Measurements from ENCODE around the gene INTS11.

Gene INTS11

DNA sequence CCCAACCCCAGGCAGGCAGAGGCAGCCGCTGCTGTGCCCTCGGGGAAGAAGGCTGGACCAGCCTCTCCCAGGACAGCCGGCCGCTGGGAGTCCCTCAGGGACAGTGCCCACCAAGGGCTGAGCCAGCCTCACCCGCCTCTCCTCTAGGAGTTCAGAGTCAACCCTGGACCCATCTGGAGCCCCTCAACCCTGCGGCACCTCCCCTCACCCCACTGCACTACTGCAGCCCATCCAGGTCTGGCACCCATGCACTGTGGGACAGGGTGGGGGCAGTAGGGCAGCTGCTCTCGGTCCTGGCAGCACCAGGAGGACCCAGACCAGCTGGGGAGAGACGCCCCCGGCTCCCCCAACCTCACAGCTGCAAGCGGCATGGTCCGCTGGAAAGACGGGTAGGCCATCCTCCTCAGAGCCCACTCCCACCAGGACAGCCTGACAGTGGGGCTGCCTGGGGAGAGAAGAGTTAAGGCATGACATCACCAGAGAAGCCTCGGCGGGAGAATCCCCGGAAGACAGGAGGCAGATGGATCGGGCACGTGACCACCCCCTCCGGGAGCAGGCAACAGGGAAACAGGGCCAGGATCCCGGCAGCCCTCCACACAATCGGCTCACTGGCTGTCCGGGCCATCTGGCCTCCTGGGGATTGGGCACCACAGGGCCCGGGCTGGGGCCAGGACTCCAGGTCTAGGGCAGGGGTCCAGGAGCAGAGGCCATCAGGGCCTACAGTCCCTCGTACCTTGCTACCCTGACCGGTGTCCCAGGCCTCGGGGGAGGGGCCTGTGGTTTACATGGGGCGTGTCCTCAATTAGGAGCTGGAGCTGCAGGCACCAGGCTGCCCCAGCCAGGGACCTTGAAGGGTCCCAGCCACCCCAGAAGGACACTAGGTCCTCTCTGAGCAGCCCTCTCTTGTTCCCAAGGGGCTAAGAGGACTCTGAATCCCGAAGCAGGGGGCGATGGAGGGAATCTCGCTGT lies 19.8 kb downstream of the INTS11 start:
- no peak overlapping the region for H3K4me3 ChIP-seq (ENCODE audit: low read length)
- DNase-seq (ENCODE audit: low read depth), result no peak

DNA sequence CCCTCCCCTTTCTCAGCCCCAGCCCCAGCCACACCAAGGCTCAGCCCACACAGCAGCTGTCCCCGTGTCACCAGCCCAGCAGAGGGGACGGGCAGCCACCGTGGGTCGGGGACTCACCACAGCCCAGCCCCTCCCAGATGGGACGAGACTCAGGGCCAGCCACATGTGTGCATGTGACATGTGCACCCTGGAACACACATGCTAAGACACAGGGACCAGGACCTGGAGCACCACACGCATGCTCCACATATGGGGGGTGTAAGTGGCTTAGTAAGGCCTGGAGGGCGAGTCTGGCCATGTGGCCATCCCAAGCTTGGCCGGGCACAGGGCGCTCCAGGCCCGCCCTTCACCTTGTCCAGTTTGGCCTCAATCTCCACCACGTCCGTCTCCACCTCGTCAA lies 20.7 kb downstream of the INTS11 start:
- TF ChIP-seq, protein P1, sequence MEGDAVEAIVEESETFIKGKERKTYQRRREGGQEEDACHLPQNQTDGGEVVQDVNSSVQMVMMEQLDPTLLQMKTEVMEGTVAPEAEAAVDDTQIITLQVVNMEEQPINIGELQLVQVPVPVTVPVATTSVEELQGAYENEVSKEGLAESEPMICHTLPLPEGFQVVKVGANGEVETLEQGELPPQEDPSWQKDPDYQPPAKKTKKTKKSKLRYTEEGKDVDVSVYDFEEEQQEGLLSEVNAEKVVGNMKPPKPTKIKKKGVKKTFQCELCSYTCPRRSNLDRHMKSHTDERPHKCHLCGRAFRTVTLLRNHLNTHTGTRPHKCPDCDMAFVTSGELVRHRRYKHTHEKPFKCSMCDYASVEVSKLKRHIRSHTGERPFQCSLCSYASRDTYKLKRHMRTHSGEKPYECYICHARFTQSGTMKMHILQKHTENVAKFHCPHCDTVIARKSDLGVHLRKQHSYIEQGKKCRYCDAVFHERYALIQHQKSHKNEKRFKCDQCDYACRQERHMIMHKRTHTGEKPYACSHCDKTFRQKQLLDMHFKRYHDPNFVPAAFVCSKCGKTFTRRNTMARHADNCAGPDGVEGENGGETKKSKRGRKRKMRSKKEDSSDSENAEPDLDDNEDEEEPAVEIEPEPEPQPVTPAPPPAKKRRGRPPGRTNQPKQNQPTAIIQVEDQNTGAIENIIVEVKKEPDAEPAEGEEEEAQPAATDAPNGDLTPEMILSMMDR (conservative IDR thresholded peaks at IDR 0.05; ENCODE audit: low read depth, low read length), result no peak
- H3K4me3 ChIP-seq (ENCODE audit: low read length), result no peak overlapping the region
- DNase-seq (ENCODE audit: low read depth), result no peak

More for the DNA sequence above, 19.8 kb downstream of the INTS11 start:
- TF ChIP-seq, protein P1 (conservative IDR thresholded peaks at IDR 0.05; ENCODE audit: low read depth, low read length), result no peak

- TF ChIP-seq, protein P1 (conservative IDR thresholded peaks at IDR 0.05; ENCODE audit: low read depth, low read length), result no peak
- no peak overlapping the region for H3K4me3 ChIP-seq (ENCODE audit: low read length)
- no peak for DNase-seq (ENCODE audit: low read depth)
Observed at GRCh38 chr1:1302951-1303509, 21.4 kb downstream of the INTS11 start.

- TF ChIP-seq, protein P1 (conservative IDR thresholded peaks at IDR 0.05; ENCODE audit: low read depth, low read length), result peak; percentile 62
- no peak for DNase-seq (ENCODE audit: low read depth)
- no peak overlapping the region for H3K4me3 ChIP-seq (ENCODE audit: low read length)
Observed at GRCh38 chr1:1302006-1302430, 22.4 kb downstream of the INTS11 start.

GRCh38 chr1:1300352-1300739 lies 24.1 kb downstream of the INTS11 start:
- TF ChIP-seq, protein P1 (conservative IDR thresholded peaks at IDR 0.05; ENCODE audit: low read depth, low read length), result no peak

GRCh38 chr1:1299686-1300351 lies 24.6 kb downstream of the INTS11 start:
- no peak for DNase-seq (ENCODE audit: low read depth)
- TF ChIP-seq, protein P1 (conservative IDR thresholded peaks at IDR 0.05; ENCODE audit: low read depth, low read length), result peak; percentile 53
- no peak overlapping the region for H3K4me3 ChIP-seq (ENCODE audit: low read length)

More at GRCh38 chr1:1300352-1300739, 24.1 kb downstream of the INTS11 start:
- DNase-seq (ENCODE audit: low read depth), result no peak
- H3K4me3 ChIP-seq (ENCODE audit: low read length), result no peak overlapping the region

Data from retinal pigment epithelial cell (primary cell).